Stimulated activated memory B cell treated with anti-CD40 and anti-IgM and Interleukin-4, amounts not matched to agents 10 μg/mL and 1 μg/mL and 100 μg/mL, for 72 hours (primary cell): ENCODE measurements around the gene ZFYVE21.
"Not testable (repeated sequence)": the region's sequence is repeated elsewhere in the genome, so short reads cannot be mapped to it uniquely, and the experiment has no call there.

Source experiments
- ATAC-seq: fragments of 150-1000 bp; cut with Tn5 transposase; 2 replicates; pipeline ENCODE4 v1.10.0; 2021
- H3K27ac Mint-ChIP-seq: one replicate; pipeline ENCODE4 v1.8.0; 2022; ENCODE audit warnings: mild to moderate bottlenecking, mixed read lengths
- H3K27me3 Mint-ChIP-seq: one replicate; pipeline ENCODE4 v1.8.0; 2022; ENCODE audit warnings: mixed read lengths
- H3K36me3 Mint-ChIP-seq: one replicate; pipeline ENCODE4 v1.8.0; 2022; ENCODE audit warnings: mixed read lengths
- H3K4me1 Mint-ChIP-seq: one replicate; pipeline ENCODE4 v1.8.0; 2022; ENCODE audit warnings: mixed read lengths
- H3K4me3 Mint-ChIP-seq: one replicate; pipeline ENCODE4 v1.8.0; 2022; ENCODE audit warnings: mild to moderate bottlenecking, moderate library complexity, mixed read lengths
- H3K9me3 Mint-ChIP-seq: one replicate; pipeline ENCODE4 v1.8.0; 2022; ENCODE audit warnings: mixed read lengths

ZFYVE21 gene

GRCh38 chr14:103687712-103688111, 27.9 kb upstream of the ZFYVE21 start:
- Mint-ChIP-seq H3K27ac (no peak overlapping the region), H3K9me3 (no peaks in the 10 kb centered on the region), H3K4me1 (peaks cover 44% of the 10 kb centered on the region), H3K4me3 (no peak overlapping the region), H3K27me3 (no peaks in the 10 kb centered on the region), H3K36me3 (peaks cover 29% of the 10 kb centered on the region)
- ATAC-seq = no peak

DNA sequence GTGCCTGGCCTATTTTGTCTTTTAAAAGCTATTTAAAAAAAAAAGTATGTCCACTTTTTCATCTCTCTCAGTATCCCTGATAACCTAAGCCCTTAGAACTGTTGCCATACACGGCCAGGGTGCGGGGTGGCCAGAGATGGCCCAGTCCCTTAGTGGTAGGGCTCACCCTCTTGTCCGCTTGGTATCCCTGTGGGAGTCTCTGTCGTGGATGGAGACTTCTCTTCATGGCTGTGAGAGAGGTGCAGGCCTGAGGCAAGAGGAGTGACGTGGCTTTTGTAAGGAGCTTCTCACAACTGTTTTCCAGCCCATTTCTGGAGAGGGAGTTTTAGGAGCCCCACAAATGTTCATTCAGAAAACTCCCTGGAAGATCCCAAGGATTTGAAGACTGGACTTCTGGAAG, 27.2 kb upstream of the ZFYVE21 start:
- no peaks in the 10 kb centered on the region for H3K27me3 Mint-ChIP-seq
- peaks cover 44% of the 10 kb centered on the region for H3K4me1 Mint-ChIP-seq
- no peak for ATAC-seq
- peaks cover 31% of the 10 kb centered on the region for H3K36me3 Mint-ChIP-seq
- H3K4me3 Mint-ChIP-seq = no peak overlapping the region
- H3K27ac Mint-ChIP-seq = peak overlapping the region; percentile 85
- no peaks in the 10 kb centered on the region for H3K9me3 Mint-ChIP-seq

GRCh38 chr14:103688906-103689902, 26.4 kb upstream of the ZFYVE21 start:
- H3K4me3 Mint-ChIP-seq = peak overlapping the region; percentile 78
- H3K36me3 Mint-ChIP-seq = peaks cover 38% of the 10 kb centered on the region
- no peaks in the 10 kb centered on the region for H3K9me3 Mint-ChIP-seq
- ATAC-seq = peak; percentile 84
- H3K27ac Mint-ChIP-seq = peak overlapping the region; percentile 85
- H3K27me3 Mint-ChIP-seq = no peaks in the 10 kb centered on the region
- H3K4me1 Mint-ChIP-seq = peaks cover 45% of the 10 kb centered on the region

DNA sequence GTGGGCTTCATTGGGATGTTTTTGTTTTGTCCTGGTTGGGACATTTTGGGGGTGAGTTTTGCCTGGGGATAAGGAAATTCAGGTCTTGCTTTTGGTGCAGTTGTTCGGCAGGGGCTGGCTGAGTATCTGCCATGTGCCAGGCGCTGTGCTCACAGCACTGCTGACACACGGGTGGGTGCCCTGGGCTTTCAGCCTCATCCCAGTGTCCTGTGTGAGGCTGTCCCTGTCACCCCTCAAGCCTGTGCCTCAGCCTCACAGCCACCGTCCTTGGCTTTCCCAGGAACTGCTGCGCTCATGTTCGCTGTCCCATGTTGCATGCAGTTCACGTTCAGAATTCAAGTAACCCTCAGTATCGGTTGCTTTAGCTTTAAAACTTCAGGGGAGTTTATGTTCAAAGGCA, 25.3 kb upstream of the ZFYVE21 start:
- H3K27me3 Mint-ChIP-seq = no peaks in the 10 kb centered on the region
- peaks cover 40% of the 10 kb centered on the region for H3K36me3 Mint-ChIP-seq
- no peaks in the 10 kb centered on the region for H3K9me3 Mint-ChIP-seq
- ATAC-seq = no peak
- peak overlapping the region; percentile 57 for H3K4me3 Mint-ChIP-seq
- H3K27ac Mint-ChIP-seq = peak overlapping the region; percentile 85
- peaks cover 55% of the 10 kb centered on the region for H3K4me1 Mint-ChIP-seq

DNA sequence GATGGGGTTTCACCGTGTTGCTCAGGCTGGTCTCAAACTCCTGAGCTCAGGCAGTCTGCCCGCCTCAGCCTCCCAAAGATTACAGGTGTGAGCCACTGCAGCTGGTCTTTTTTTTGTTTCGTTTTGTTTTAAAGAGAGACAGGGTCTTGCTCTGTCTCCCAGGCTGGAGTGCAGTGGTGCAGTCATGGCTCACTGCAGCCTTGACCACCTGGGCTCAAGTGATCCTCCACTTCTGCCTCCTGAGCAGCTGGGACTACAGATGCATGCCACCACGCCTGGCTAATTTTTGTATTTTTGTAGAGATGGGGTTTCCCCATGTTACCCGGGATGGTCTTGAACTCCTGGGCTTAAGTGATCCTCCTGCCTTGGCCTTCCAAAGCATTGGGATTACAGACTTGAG, 24.0 kb upstream of the ZFYVE21 start:
- peak; percentile 88 for ATAC-seq
- H3K9me3 Mint-ChIP-seq, H3K27me3 Mint-ChIP-seq: not testable (repeated sequence)
- H3K4me3 Mint-ChIP-seq = peak overlapping the region; percentile 58
- H3K27ac Mint-ChIP-seq = peak overlapping the region; percentile 85
- H3K36me3 Mint-ChIP-seq = peaks cover 27% of the 10 kb centered on the region
- H3K4me1 Mint-ChIP-seq = peaks cover 68% of the 10 kb centered on the region

GRCh38 chr14:103692159-103692558, 23.5 kb upstream of the ZFYVE21 start:
- Mint-ChIP-seq H3K27ac (peak overlapping the region; percentile 85), H3K27me3 (no peaks in the 10 kb centered on the region), H3K36me3 (peaks cover 27% of the 10 kb centered on the region), H3K4me1 (peaks cover 73% of the 10 kb centered on the region), H3K9me3 (no peaks in the 10 kb centered on the region), H3K4me3 (peak overlapping the region; percentile 58)
- ATAC-seq = peak; percentile 73

DNA sequence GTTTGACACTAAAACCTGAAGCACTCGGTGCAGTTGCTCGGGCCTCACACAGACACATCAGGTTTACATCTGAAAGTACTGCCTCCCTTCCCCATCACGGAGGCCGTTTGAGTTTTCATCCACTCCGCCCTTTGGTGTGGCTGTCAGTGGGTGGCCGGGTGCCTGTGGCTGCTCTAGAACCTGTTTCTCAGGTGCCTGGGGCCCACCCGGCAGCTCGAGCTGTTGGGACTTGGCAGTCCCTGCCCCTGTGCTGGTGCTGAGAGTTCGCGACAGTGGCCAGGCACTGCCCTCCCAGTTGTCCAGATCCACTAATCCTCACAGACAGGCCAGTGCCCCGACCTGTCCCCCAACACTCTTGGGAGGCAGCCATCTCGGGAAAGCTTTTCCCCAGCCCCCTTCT, 22.7 kb upstream of the ZFYVE21 start:
- H3K27me3 Mint-ChIP-seq = no peaks in the 10 kb centered on the region

DNA sequence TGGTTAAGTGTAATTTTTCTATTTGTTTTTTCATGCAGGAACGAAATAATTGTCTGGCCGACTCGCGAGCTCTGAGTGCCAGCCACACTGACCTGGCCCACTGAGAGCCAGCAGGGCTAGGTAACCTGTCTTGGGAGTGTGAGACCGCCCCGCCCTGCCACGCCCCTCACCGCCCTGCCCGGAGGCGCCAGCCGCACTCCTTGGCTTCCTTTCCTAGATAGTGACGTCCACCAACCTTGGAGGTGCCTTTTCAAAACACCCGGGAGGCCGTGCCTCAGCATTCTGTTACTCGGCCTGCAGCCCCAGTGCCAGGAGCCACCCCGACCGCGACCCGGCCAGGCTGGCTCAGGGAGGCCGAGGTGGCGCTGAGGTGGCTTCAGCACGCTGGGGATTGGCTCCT, 22.1 kb upstream of the ZFYVE21 start:
- H3K4me3 Mint-ChIP-seq = no peak overlapping the region

More for the DNA sequence above, 22.7 kb upstream of the ZFYVE21 start:
- peaks cover 80% of the 10 kb centered on the region for H3K4me1 Mint-ChIP-seq
- H3K27ac Mint-ChIP-seq = peak overlapping the region; percentile 85
- H3K4me3 Mint-ChIP-seq = no peak overlapping the region
- no peaks in the 10 kb centered on the region for H3K9me3 Mint-ChIP-seq
- no peak for ATAC-seq
- peaks cover 27% of the 10 kb centered on the region for H3K36me3 Mint-ChIP-seq

DNA sequence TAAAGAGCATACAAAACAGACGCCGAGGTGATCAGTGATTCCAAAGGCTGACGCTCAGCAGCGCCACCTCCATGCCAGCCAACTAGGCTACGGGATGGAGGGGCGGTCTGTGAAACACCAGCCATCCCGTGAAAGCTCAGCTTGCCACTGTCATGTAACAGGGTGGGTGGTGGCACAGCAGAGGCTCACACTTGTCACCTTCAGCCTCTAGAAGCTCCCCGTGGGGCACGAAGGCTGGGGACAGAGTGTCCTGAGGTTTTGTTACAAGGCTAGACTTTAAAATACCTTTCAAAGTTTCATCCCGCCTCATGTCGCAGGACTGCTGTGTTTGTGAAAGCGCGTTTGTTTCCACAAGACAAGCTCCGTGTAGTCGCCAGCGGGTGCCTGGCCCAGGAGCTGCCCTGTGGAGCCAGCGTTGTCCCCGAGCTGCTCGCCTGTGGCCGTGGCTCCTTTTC, 21.0 kb upstream of the ZFYVE21 start:
- Mint-ChIP-seq H3K27me3 (no peaks in the 10 kb centered on the region), H3K9me3 (no peaks in the 10 kb centered on the region), H3K27ac (no peak overlapping the region), H3K36me3 (peaks cover 18% of the 10 kb centered on the region), H3K4me3 (no peak overlapping the region), H3K4me1 (peaks cover 81% of the 10 kb centered on the region)
- ATAC-seq = no peak

More for the DNA sequence above, 22.1 kb upstream of the ZFYVE21 start:
- no peaks in the 10 kb centered on the region for H3K27me3 Mint-ChIP-seq
- H3K9me3 Mint-ChIP-seq = no peaks in the 10 kb centered on the region
- ATAC-seq = no peak
- peaks cover 82% of the 10 kb centered on the region for H3K4me1 Mint-ChIP-seq
- H3K36me3 Mint-ChIP-seq = peaks cover 21% of the 10 kb centered on the region
- peak overlapping the region; percentile 37 for H3K27ac Mint-ChIP-seq

DNA sequence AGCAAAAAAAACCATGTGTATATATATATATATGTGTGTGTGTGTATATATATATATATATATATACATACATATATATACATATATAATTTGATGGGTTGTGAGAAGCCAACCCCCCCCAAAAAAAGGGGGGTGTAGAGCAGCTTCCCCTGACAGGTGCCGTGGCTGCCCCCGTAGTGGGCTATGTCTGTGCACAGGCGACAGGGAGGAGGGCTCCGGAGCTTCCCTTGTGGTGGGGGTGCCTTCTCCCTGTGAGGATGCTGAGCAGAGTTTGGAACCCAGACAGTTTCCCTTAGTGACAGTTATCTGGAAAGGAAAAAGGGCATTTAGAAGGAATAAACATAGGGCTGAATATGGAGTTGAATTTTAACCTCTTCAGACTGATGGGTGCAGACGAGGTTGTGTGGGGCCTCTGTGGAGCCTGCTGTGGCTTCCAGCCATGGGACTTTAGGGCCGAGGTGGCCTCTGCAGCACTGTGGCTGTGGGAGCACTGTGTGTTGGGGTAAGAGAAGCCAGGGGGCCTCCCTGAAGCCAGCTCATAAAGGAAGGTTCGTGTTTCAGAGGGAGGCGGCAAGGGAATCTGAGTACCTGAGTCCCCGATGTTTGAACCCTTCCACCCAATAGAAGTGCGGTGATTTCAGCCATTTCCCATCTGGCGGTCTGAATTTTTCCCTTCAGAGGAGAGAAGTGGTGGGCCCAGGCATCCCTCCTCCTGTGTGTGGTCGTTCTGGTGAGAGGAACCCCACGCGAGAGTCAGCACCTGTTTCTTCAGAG, 20.1 kb upstream of the ZFYVE21 start:
- no peaks in the 10 kb centered on the region for H3K9me3 Mint-ChIP-seq

GRCh38 chr14:103696070-103696402, 19.6 kb upstream of the ZFYVE21 start:
- Mint-ChIP-seq H3K4me3 (no peak overlapping the region), H3K27me3 (no peaks in the 10 kb centered on the region), H3K9me3 (no peaks in the 10 kb centered on the region), H3K4me1 (peaks cover 81% of the 10 kb centered on the region), H3K36me3 (peaks cover 20% of the 10 kb centered on the region), H3K27ac (peak overlapping the region; percentile 72)
- no peak for ATAC-seq

More for the DNA sequence above, 20.1 kb upstream of the ZFYVE21 start:
- H3K4me1 Mint-ChIP-seq = peaks cover 81% of the 10 kb centered on the region
- no peak for ATAC-seq
- H3K4me3 Mint-ChIP-seq = peak overlapping the region; percentile 47
- H3K36me3 Mint-ChIP-seq = peaks cover 20% of the 10 kb centered on the region
- H3K27ac Mint-ChIP-seq = peak overlapping the region; percentile 72
- no peaks in the 10 kb centered on the region for H3K27me3 Mint-ChIP-seq

DNA sequence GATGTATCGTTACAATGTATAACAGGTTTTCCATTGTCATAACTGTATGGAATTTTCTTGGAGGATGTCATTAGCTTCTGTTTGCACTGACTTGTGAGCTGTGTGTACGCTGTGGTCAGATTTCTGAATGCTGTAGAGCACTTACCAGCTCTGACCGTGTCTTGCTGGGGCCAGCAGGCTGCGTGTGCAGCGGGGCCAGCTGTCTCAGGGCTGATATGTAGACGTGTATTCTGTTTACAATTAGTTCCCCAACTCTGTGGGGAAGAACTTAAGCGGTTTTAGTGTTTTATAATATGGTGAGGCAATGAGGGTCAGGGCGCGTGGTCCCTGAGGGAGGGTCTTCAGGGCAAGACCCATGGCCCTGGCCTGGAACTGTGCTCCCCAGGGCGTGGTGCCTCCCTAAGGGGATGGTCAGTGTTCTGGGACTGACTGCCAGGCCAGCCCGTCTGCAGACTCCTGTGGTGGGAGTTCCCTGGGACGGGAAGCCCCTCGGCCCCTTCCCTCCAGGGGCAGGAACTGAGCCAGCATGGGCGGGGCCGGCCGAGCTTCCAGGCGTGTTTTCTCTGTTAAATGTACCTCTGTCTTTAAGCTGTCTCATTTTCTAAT, 19.0 kb upstream of the ZFYVE21 start:
- Mint-ChIP-seq H3K9me3 (no peaks in the 10 kb centered on the region), H3K27me3 (no peaks in the 10 kb centered on the region), H3K36me3 (peaks cover 20% of the 10 kb centered on the region), H3K4me1 (peaks cover 81% of the 10 kb centered on the region), H3K4me3 (no peak overlapping the region), H3K27ac (peak overlapping the region; percentile 72)
- ATAC-seq = no peak

- Mint-ChIP-seq H3K36me3 (peaks cover 20% of the 10 kb centered on the region), H3K27ac (peak overlapping the region; percentile 72), H3K4me1 (peaks cover 81% of the 10 kb centered on the region), H3K4me3 (no peak overlapping the region), H3K27me3 (no peaks in the 10 kb centered on the region), H3K9me3 (no peaks in the 10 kb centered on the region)
- no peak for ATAC-seq
These were observed 18.4 kb upstream of the ZFYVE21 start for GRCh38 chr14:103697206-103697602.

GRCh38 chr14:103697603-103698379, 17.8 kb upstream of the ZFYVE21 start:
- Mint-ChIP-seq H3K4me1 (peaks cover 83% of the 10 kb centered on the region), H3K9me3 (no peaks in the 10 kb centered on the region), H3K27ac (peak overlapping the region; percentile 72), H3K27me3 (no peaks in the 10 kb centered on the region), H3K4me3 (no peak overlapping the region), H3K36me3 (peaks cover 24% of the 10 kb centered on the region)
- ATAC-seq = no peak
